Measurements from ENCODE around the gene TNRC6B. TPM values are rescaled to one million over a fixed set of nuclear protein-coding genes. Genes with fewer than 3 reads are reported as not detected.

Gene TNRC6B
- total RNA-seq, 1 experiment from 2014 or later, result 50.4 TPM

DNA sequence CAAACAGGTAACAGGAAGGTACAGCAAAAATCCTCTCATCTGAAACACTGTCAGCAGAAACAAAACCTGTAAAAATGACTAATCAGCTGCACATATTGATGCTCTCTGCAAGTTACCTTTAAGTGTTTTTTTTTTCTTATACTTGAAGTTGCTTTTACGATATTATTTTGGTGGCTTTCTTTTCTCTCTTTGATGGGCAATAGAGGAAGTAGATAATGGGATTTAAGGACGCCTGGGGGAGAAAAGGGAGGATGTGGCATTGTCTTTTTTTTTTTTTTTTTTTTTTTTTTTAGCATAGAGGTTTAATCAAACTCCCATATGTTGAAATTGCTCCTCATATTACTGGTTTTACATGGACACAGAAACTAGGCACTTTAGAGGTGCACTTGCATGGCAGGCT, 157.2 kb downstream of the TNRC6B start (continued):
- TF ChIP-seq, protein P1, sequence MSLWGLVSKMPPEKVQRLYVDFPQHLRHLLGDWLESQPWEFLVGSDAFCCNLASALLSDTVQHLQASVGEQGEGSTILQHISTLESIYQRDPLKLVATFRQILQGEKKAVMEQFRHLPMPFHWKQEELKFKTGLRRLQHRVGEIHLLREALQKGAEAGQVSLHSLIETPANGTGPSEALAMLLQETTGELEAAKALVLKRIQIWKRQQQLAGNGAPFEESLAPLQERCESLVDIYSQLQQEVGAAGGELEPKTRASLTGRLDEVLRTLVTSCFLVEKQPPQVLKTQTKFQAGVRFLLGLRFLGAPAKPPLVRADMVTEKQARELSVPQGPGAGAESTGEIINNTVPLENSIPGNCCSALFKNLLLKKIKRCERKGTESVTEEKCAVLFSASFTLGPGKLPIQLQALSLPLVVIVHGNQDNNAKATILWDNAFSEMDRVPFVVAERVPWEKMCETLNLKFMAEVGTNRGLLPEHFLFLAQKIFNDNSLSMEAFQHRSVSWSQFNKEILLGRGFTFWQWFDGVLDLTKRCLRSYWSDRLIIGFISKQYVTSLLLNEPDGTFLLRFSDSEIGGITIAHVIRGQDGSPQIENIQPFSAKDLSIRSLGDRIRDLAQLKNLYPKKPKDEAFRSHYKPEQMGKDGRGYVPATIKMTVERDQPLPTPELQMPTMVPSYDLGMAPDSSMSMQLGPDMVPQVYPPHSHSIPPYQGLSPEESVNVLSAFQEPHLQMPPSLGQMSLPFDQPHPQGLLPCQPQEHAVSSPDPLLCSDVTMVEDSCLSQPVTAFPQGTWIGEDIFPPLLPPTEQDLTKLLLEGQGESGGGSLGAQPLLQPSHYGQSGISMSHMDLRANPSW (CRISPR knock-in tag; conservative IDR thresholded peaks at IDR 0.05; ENCODE audit: low read depth), result no peak
- TF ChIP-seq, protein P2, sequence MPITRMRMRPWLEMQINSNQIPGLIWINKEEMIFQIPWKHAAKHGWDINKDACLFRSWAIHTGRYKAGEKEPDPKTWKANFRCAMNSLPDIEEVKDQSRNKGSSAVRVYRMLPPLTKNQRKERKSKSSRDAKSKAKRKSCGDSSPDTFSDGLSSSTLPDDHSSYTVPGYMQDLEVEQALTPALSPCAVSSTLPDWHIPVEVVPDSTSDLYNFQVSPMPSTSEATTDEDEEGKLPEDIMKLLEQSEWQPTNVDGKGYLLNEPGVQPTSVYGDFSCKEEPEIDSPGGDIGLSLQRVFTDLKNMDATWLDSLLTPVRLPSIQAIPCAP (CRISPR knock-in tag; IDR thresholded peaks at IDR 0.05), result no peak
- TF ChIP-seq TEAD4 (CRISPR knock-in tag; IDR thresholded peaks at IDR 0.05), result no peak
- no peak for TF ChIP-seq ZNF232 (CRISPR knock-in tag; IDR thresholded peaks at IDR 0.05)
- TF ChIP-seq, protein P3, sequence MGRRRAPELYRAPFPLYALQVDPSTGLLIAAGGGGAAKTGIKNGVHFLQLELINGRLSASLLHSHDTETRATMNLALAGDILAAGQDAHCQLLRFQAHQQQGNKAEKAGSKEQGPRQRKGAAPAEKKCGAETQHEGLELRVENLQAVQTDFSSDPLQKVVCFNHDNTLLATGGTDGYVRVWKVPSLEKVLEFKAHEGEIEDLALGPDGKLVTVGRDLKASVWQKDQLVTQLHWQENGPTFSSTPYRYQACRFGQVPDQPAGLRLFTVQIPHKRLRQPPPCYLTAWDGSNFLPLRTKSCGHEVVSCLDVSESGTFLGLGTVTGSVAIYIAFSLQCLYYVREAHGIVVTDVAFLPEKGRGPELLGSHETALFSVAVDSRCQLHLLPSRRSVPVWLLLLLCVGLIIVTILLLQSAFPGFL (CRISPR knock-in tag; IDR thresholded peaks at IDR 0.05; ENCODE audit: borderline replicate concordance), result no peak
- TF ChIP-seq ZNF263 (CRISPR knock-in tag; IDR thresholded peaks at IDR 0.05; ENCODE audit: low read depth), result no peak

GRCh38 chr22:40335358-40335757, 157.6 kb downstream of the TNRC6B start:
- no peak overlapping the region for H3K4me3 Mint-ChIP-seq
- H3K27ac Mint-ChIP-seq, result no peak overlapping the region
- ChIA-PET POLR2A (no interaction called here), CTCF (no interaction called here)
- TF ChIP-seq, protein P2 (CRISPR knock-in tag; IDR thresholded peaks at IDR 0.05), result no peak
- TF ChIP-seq RORB (CRISPR knock-in tag; IDR thresholded peaks at IDR 0.05), result no peak
- TF ChIP-seq NR3C1 (CRISPR knock-in tag; conservative IDR thresholded peaks at IDR 0.05; ENCODE audit: low read depth), result no peak
- TF ChIP-seq ZBTB21 (CRISPR knock-in tag; IDR thresholded peaks at IDR 0.05; ENCODE audit: borderline replicate concordance), result no peak
- ATAC-seq (no peak), DNase-seq (ENCODE audit: low spot score) (no peak)
- no peaks in the 10 kb centered on the region; the same call in 1 of the 2 replicates for H3K27me3 Mint-ChIP-seq (ENCODE audit: low read depth)
- no peaks in the 10 kb centered on the region; the same call in 1 of the 2 replicates for H3K36me3 Mint-ChIP-seq
- peaks cover 42% of the 10 kb centered on the region for H3K4me1 Mint-ChIP-seq
- no peaks in the 10 kb centered on the region for H3K9me3 Mint-ChIP-seq

- Mint-ChIP-seq H3K4me3 (no peak overlapping the region), H3K27ac (no peak overlapping the region; the same call in 1 of the 2 replicates), H3K27me3 (ENCODE audit: low read depth) (no peaks in the 10 kb centered on the region; the same call in 1 of the 2 replicates), H3K9me3 (no peaks in the 10 kb centered on the region), H3K36me3 (no peaks in the 10 kb centered on the region), H3K4me1 (no peaks in the 10 kb centered on the region; the same call in none of the 2 replicates)
- no peak for ATAC-seq
- no peak for DNase-seq (ENCODE audit: low spot score)
- ChIA-PET CTCF (interaction anchor here (0.9 kb wide), 1 partner anchor 387 kb away, joined by 5 read pairs; no protein-coding TSS in a partner anchor), POLR2A (no interaction called here)
- no peak for TF ChIP-seq MXD4 (CRISPR knock-in tag; IDR thresholded peaks at IDR 0.05; ENCODE audit: borderline replicate concordance)
- TF ChIP-seq, protein P3 (CRISPR knock-in tag; IDR thresholded peaks at IDR 0.05; ENCODE audit: borderline replicate concordance), result no peak
- TF ChIP-seq, protein P4, sequence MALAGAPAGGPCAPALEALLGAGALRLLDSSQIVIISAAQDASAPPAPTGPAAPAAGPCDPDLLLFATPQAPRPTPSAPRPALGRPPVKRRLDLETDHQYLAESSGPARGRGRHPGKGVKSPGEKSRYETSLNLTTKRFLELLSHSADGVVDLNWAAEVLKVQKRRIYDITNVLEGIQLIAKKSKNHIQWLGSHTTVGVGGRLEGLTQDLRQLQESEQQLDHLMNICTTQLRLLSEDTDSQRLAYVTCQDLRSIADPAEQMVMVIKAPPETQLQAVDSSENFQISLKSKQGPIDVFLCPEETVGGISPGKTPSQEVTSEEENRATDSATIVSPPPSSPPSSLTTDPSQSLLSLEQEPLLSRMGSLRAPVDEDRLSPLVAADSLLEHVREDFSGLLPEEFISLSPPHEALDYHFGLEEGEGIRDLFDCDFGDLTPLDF (CRISPR knock-in tag; IDR thresholded peaks at IDR 0.05), result no peak
- no peak for TF ChIP-seq HMGXB4 (CRISPR knock-in tag; IDR thresholded peaks at IDR 0.05)
- TF ChIP-seq NFYB (CRISPR knock-in tag; conservative IDR thresholded peaks at IDR 0.05; ENCODE audit: low read depth), result no peak
- TF ChIP-seq, protein P5, sequence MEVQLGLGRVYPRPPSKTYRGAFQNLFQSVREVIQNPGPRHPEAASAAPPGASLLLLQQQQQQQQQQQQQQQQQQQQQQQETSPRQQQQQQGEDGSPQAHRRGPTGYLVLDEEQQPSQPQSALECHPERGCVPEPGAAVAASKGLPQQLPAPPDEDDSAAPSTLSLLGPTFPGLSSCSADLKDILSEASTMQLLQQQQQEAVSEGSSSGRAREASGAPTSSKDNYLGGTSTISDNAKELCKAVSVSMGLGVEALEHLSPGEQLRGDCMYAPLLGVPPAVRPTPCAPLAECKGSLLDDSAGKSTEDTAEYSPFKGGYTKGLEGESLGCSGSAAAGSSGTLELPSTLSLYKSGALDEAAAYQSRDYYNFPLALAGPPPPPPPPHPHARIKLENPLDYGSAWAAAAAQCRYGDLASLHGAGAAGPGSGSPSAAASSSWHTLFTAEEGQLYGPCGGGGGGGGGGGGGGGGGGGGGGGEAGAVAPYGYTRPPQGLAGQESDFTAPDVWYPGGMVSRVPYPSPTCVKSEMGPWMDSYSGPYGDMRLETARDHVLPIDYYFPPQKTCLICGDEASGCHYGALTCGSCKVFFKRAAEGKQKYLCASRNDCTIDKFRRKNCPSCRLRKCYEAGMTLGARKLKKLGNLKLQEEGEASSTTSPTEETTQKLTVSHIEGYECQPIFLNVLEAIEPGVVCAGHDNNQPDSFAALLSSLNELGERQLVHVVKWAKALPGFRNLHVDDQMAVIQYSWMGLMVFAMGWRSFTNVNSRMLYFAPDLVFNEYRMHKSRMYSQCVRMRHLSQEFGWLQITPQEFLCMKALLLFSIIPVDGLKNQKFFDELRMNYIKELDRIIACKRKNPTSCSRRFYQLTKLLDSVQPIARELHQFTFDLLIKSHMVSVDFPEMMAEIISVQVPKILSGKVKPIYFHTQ (CRISPR knock-in tag; IDR thresholded peaks at IDR 0.05), result no peak
- no peak for TF ChIP-seq ESRRA (CRISPR knock-in tag; IDR thresholded peaks at IDR 0.05; ENCODE audit: borderline replicate concordance)
- no peak for TF ChIP-seq ZNF396 (CRISPR knock-in tag; IDR thresholded peaks at IDR 0.05; ENCODE audit: borderline replicate concordance)
- TF ChIP-seq TCF7 (CRISPR knock-in tag; IDR thresholded peaks at IDR 0.05; ENCODE audit: low read depth), result no peak
- TF ChIP-seq, protein P6, sequence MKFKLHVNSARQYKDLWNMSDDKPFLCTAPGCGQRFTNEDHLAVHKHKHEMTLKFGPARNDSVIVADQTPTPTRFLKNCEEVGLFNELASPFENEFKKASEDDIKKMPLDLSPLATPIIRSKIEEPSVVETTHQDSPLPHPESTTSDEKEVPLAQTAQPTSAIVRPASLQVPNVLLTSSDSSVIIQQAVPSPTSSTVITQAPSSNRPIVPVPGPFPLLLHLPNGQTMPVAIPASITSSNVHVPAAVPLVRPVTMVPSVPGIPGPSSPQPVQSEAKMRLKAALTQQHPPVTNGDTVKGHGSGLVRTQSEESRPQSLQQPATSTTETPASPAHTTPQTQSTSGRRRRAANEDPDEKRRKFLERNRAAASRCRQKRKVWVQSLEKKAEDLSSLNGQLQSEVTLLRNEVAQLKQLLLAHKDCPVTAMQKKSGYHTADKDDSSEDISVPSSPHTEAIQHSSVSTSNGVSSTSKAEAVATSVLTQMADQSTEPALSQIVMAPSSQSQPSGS (CRISPR knock-in tag; IDR thresholded peaks at IDR 0.05; ENCODE audit: borderline replicate concordance, low read depth), result no peak
Measured at GRCh38 chr22:40340044-40340443, 162.3 kb downstream of the TNRC6B start.
